HG02938 (cell line): ENCODE measurements around the gene PIGK.
"Not testable (repeated sequence)": the region's sequence is repeated elsewhere in the genome, so short reads cannot be mapped to it uniquely, and the experiment has no call there.

Experiments
- ATAC-seq: cut with Tn5 transposase; IDR thresholded peaks from one replicate; pipeline ENCODE4 v1.9.1; 2021; ENCODE audit warnings: mild to moderate bottlenecking, moderate library complexity; ENCODE audit not compliant: unreplicated experiment

PIGK gene

GRCh38 chr1:77197351-77197750, 21.9 kb downstream of the PIGK start:
- no peak for ATAC-seq

- ATAC-seq, result no peak
Observed at GRCh38 chr1:77193951-77194350, 25.3 kb downstream of the PIGK start.

GRCh38 chr1:77188770-77189169, 30.5 kb downstream of the PIGK start:
- no peak for ATAC-seq

DNA sequence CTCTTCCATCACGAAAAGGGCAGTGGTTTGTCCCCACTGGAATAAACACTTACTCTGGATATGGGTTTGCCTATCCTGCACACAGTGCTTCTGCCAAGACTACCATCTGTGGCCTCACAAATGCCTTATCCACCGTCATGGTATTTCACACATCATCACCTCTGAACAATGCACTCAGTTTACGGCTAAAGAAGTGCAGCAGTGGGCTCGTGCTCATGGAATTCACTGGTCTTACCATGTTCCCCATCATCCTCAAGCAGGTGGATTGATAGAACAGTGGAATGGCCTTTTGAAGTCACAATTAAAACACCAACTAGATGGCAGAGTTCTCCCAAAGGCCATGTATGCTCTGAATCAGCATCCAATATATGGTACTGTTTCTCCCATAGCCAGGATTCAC, 32.3 kb downstream of the PIGK start:
- not testable (repeated sequence) for ATAC-seq

DNA sequence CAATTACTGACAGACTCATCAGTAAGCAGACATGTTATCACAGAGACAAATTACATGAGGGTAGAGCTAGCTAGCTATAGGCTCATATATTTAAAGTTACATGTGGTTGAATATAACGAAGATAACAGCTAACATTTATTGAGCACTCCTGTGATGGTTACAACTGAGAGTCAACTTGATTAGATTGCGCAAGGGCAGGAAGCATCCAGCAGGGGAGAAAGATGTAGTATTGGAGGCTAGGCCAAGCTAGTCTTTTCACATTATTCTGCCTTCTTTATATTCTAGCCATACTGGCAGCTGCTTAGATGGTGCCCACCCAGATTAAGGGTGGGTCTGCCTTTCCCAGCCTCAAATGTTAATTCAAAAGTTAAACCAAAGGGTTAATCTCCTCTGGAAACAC, 37.1 kb downstream of the PIGK start:
- ATAC-seq, result no peak

DNA sequence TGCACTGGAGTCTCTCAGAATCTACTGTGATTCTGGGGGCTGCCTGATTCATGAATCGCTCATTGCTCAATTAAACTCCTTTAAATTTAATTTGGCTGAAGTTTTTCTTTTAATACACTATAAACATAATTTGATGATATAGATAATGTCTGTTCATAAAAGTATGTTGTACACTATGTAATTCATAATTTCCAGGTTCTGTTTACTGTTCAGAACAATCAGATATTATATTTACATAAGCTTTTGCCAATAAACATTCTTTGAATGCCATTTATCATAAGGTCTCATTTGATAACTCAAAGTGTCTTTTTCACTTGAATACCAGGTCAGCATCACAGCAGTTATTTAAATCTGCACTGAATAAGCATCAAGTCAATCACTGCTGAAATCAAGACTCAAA, 39.6 kb downstream of the PIGK start:
- ATAC-seq, result no peak

GRCh38 chr1:77175230-77175844, 43.9 kb downstream of the PIGK start:
- ATAC-seq, result no peak

GRCh38 chr1:77170687-77171086, 48.5 kb downstream of the PIGK start:
- no peak for ATAC-seq

DNA sequence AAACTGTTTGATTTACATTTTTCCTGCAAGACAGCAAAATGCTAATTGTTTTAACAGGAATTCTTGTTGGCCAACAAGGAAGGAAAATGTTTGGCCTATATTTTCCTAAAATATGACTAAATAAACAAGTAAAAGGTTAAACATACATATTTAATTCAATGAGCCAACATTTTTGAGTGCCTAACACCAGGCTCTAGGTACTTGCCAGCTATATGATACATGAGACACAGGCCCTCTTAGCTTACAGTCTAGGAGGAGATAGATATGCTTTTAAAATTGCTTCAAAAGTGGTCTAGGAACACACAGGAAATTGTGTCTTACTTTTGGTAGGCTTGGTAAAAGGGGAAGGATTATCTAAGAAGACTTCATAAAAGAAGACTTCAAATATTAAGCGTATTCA, 50.9 kb downstream of the PIGK start:
- no peak for ATAC-seq

DNA sequence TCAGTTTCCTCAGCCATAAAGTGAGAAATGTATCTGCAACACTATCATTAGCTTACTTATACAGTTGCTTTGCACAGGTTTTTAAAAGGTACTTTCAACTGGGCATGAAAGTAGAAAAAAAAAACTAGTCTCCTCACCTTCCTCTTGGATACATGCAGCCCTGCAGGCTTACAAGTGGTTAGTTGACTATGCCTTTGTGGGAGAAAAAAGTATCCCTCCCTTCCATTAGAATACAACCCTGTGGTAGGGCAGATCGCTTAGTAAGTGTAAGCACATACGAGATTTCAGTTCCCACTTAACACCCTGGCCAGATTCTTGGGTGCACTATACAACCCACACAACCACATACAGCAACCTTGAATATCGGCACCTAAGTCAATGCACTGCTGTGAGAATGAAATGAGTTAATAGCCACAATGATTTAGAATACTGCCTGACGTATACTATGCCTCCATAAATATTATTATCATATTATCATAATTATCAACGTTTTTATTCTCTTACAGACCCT, 54.7 kb downstream of the PIGK start:
- no peak for ATAC-seq

GRCh38 chr1:77159706-77160105, 59.5 kb downstream of the PIGK start:
- ATAC-seq, result not testable (repeated sequence)

DNA sequence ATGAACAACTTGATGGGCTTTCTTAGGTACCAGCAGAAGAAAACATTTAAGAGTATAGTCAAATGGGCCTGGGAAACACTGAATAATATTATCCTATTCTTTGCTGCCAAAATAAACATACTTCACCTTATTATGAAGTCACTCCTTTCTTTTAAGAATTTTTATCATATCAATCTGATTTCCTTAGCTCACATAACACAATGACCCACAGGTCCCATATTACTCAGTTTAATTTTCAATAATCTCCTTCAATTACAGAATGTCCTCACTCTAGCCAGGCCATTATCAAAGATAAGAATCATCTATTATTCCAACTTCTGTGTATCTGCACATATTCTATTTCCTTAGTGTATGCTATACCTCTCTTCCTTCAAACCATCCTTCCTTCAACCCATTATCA, 63.0 kb downstream of the PIGK start:
- no peak for ATAC-seq

- no peak for ATAC-seq
Observed at GRCh38 chr1:77146270-77146669, 73.0 kb downstream of the PIGK start.

DNA sequence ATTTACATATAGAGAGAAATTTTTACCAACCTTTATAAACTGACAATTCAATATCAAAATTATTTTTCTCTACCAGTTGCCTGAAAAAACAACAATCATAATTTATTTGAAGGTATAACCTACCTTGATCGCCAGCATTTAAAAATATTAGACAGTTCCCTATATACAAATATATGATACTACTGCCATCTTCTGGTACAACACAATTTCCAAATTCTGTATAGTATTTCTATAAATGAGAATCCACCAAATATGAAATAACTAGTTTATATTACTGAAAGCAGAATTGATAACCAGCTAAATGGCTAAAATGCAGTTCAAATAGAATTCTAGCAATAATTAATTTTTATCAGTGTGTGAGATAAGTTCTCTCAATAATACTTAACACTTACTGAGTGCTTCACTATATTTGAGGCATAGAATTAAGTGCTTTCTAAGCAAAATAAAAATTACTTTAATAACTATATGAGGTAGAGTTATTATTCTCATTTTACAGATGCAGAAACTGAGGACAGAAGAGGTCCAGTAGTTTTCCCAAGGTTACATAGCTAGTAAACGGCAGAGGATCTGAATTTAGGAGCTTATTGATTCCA, 75.6 kb downstream of the PIGK start:
- ATAC-seq, result no peak

DNA sequence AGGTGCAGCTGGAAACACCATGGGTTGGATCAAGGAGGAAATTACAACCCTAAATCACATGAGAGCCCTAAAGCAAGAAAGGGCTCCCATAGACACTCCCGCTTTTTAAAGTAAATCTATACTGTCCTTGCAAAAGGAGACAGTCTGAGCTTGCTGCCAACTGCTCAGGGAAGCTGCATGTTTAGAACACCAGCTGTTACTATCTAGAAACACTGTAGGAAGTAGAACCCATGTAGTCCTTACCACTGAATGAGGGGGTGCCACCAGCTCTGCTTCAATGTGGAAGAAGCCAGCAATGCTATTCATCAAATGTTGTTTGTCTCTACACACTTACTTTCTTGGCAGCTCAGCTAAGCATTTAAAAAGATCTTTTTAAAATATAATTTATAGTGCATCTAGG, 79.8 kb downstream of the PIGK start:
- ATAC-seq, result no peak

DNA sequence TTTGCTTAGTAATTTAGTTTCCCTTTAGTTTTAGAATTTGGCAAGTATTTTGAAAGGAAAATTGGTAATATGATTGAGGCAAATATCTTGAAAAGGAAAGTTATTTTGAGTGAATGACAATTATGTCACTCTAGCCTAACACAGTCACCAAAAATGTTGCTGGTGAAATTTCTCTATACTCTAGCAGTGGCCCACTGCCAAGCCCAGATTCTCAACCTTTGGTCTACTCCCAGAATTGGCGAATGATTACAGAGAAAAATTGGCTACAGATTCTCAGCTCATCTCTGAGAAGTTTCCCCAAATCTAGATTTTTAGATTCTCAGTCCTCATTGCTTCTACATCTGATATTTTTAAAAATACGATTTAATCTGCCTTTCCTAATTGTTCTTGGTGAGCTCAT, 84.9 kb downstream of the PIGK start:
- ATAC-seq, result no peak

DNA sequence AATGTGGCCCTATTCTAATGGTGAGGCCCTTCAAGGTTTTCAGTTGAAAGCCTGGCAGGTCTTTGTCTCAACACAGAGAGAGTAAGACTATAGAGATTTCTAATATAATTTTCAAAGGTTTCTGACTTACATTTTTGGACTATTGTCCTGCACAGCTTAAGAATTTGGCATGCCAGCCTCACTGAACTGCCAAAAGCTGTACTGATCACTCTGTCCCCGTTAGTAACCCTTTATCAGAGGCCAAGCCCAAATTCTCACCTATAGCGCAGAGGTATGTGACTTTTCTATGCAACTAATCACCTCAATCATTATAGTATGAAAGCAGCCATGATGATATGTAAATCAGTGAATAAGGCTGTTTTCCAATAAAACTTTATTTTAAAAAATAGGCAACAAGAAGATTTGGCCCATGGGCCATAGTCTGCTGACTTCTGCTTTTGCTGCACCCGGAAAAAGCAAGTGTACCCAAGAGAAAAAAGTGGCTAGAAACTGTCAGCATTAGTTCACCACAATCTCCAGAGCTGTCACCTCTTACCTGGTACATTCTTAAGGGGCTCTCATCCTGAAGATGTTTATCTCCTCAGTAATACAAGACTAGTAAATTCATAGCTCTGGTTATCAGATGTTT, 85.4 kb downstream of the PIGK start:
- ATAC-seq, result no peak

DNA sequence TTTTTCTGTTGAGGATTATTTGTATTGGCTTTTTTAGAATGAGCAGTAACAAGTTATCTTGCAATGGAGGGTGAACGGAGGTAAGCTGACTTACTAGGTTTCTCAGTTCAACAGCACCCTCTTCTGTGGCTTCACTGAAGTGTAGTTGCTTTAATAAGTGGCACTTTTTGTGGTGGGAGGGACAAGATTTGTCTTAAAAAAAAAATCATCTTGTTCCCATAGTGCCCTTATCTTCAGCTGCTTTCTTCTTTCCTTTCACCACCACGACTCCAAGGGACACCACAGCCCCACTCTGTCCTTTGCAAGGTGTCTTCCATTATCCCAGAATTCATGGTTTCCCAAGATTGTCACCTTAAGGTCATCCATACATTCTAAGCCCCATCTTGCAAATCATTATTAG, 92.9 kb downstream of the PIGK start:
- peak; percentile 81 for ATAC-seq

DNA sequence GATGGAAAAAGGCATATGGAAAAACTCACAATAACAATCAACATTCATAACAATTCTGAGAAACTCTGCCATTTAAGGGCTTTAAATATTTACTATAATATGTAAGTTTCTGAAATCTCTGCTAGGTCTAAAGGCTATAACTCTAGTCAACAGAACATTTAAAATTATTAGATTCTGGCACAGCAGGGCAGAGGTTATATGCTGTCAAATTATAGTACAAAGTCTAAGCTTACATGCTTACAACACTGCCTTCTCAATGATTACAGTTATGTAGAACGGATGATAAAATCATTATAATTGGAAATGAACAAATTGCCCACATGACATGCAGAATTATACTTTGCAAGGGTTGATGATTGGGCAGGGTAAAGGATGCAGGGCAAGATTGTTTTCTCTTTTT, 97.7 kb downstream of the PIGK start:
- no peak for ATAC-seq

GRCh38 chr1:77120950-77121349, 98.3 kb downstream of the PIGK start:
- ATAC-seq, result no peak

GRCh38 chr1:77118712-77119111, 100.5 kb downstream of the PIGK start:
- no peak for ATAC-seq

DNA sequence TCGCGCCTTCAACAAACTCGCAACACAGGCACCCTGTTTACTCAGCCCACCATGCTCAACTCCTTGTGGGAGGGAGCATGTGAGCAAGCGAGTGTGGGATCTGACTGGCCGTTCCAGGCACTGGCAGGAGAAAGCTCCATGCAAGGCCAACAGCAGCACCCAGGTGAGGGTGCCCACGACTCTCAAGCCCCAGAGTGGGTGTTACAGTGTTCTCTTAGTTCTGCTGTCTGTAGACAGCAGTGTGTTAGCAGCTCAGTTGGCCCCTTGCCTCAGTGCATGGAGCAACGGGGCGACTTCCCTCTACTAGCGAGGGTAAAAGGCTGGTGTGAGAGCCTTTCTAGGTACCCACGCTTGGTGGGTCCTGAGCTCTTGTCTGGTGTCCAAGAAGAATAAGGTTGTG, 114.6 kb downstream of the PIGK start:
- ATAC-seq, result no peak
